IPS-15b (cell line): ENCODE data around the gene INCENP.

Source experiments
- H3K27me3 ChIP-seq: one replicate; pipeline ENCODE4 v1.6.1; 2013; ENCODE audit warnings: low read length; ENCODE audit not compliant: control insufficient read depth, insufficient read depth
- H3K36me3 ChIP-seq: one replicate; pipeline ENCODE4 v1.6.1; 2013; ENCODE audit warnings: low read length; ENCODE audit not compliant: control insufficient read depth, insufficient read depth
- H3K4me1 ChIP-seq: one replicate; pipeline ENCODE4 v1.6.1; 2013; ENCODE audit warnings: mild to moderate bottlenecking, low read length; ENCODE audit not compliant: control insufficient read depth, insufficient read depth
- H3K4me3 ChIP-seq: one replicate; pipeline ENCODE4 v1.5.1; 2013; ENCODE audit warnings: low read depth, low read length
- H3K9ac ChIP-seq: one replicate; pipeline ENCODE4 v1.6.1; 2013; ENCODE audit warnings: low read depth, mild to moderate bottlenecking, low read length
- H3K9me3 ChIP-seq: one replicate; pipeline ENCODE4 v1.6.1; 2013; ENCODE audit warnings: mild to moderate bottlenecking, low read length; ENCODE audit not compliant: control insufficient read depth, insufficient read depth

Gene INCENP

GRCh38 chr11:62157603-62158002 lies 33.8 kb downstream of the INCENP start:
- Histone ChIP-seq H3K4me3 (no peak overlapping the region), H3K4me1 (no peaks in the 10 kb centered on the region), H3K36me3 (no peaks in the 10 kb centered on the region), H3K9me3 (no peaks in the 10 kb centered on the region), H3K27me3 (no peaks in the 10 kb centered on the region), H3K9ac (no peak overlapping the region)

DNA sequence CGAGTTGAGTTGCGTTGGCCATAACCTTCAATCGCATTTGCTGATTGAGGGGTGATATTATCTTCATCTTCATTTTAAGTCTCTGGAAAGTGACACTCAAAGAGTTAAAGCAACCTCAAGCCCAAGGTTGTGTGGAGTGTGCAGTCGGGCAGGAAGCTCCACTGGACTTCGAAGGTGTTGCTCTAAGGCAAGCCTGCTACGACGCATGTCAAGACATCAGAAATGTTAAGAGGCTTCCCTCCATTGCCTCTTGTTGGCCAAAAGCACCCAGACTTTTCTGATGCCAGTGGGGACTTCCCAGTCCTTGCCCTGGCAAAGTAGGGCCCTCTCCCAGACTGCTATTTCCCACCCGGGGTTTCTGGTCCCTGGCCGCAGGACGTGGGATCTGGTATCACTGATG lies 42.6 kb downstream of the INCENP start:
- Histone ChIP-seq H3K27me3 (no peaks in the 10 kb centered on the region), H3K9ac (no peak overlapping the region), H3K4me3 (no peak overlapping the region), H3K36me3 (no peaks in the 10 kb centered on the region), H3K9me3 (no peaks in the 10 kb centered on the region), H3K4me1 (no peaks in the 10 kb centered on the region)

GRCh38 chr11:62169448-62169847 lies 45.6 kb downstream of the INCENP start:
- Histone ChIP-seq H3K9ac (no peak overlapping the region), H3K4me3 (no peak overlapping the region), H3K27me3 (no peaks in the 10 kb centered on the region)

DNA sequence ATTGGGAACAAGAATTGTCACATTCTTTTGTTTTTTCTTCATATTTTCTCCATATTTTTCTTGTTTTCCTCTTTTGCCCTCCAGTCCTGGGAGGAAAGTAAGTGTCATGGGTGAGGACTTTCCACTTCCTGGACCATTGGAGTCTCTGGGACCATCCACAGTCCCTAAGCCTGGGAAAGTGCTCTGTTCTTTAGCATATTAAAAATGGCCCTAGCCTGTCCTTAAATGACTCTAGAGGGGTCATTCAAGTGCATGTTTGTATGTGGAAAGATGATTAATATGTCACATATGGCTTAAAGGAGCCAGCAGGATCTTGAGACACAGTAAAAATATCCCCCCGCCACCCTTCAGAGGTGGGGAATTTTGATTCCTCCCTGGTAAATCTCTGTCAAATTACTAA lies 46.1 kb downstream of the INCENP start:
- H3K4me3 ChIP-seq, result no peak overlapping the region
- no peaks in the 10 kb centered on the region for H3K27me3 ChIP-seq
- no peak overlapping the region for H3K9ac ChIP-seq
- no peaks in the 10 kb centered on the region for H3K36me3 ChIP-seq
- no peaks in the 10 kb centered on the region for H3K4me1 ChIP-seq
- H3K9me3 ChIP-seq, result no peaks in the 10 kb centered on the region

More at GRCh38 chr11:62169448-62169847, 45.6 kb downstream of the INCENP start:
- Histone ChIP-seq H3K9me3 (no peaks in the 10 kb centered on the region), H3K4me1 (no peaks in the 10 kb centered on the region), H3K36me3 (no peaks in the 10 kb centered on the region)

DNA sequence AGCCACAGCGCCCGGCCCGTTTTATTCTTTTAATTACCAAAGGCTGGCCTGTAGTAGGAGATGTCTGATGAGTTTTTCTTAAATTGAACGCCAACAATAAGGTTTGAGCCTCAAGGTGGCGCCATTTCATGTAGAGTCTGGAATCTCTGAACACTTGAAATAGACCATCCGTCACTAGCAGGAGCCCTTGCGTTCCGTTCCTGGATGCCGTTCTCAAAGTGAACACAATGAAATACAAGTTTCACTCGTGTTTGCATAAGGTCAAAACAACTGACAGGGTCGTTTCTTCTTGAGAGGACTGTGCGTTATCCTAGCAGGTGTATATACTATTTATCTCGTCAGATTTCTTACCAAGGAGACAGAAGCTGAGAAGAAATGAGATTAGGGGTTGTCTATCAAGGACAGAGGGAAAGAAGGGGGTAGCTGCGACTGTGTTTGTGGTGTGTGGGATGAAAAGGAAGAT lies 47.5 kb downstream of the INCENP start:
- Histone ChIP-seq H3K27me3 (no peaks in the 10 kb centered on the region), H3K36me3 (no peaks in the 10 kb centered on the region), H3K4me3 (no peak overlapping the region), H3K4me1 (no peaks in the 10 kb centered on the region), H3K9ac (no peak overlapping the region), H3K9me3 (no peaks in the 10 kb centered on the region)

GRCh38 chr11:62172294-62172693 lies 48.5 kb downstream of the INCENP start:
- H3K4me1 ChIP-seq, result no peaks in the 10 kb centered on the region
- H3K27me3 ChIP-seq, result no peaks in the 10 kb centered on the region
- no peak overlapping the region for H3K4me3 ChIP-seq
- no peaks in the 10 kb centered on the region for H3K36me3 ChIP-seq
- no peaks in the 10 kb centered on the region for H3K9me3 ChIP-seq
- no peak overlapping the region for H3K9ac ChIP-seq

- Histone ChIP-seq H3K4me3 (no peak overlapping the region), H3K36me3 (no peaks in the 10 kb centered on the region), H3K4me1 (no peaks in the 10 kb centered on the region), H3K9ac (no peak overlapping the region), H3K27me3 (no peaks in the 10 kb centered on the region), H3K9me3 (no peaks in the 10 kb centered on the region)
Measured at GRCh38 chr11:62176766-62177165, 53.0 kb downstream of the INCENP start.

DNA sequence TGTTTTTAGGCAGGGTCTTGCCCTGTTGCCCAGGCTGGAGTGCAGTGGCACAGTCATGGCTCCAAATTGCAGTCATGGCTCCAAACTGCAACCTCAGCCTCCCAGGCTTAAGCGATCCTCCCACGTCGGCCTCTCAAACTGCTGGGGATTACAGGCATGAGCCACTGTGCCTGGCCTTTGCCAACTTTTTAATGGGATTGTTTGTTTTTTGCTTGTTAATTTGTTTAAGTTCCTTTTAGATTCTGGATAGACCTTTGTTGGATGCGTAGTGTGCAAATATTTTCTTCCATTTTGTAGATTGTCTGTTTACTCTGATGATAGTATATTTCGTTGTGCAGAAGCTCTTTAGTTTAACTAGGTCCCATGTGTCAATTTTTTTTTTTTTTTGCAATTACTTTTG lies 56.2 kb downstream of the INCENP start:
- Histone ChIP-seq H3K4me1 (no peaks in the 10 kb centered on the region), H3K4me3 (no peak overlapping the region), H3K9ac (no peak overlapping the region), H3K27me3 (no peaks in the 10 kb centered on the region), H3K9me3 (no peaks in the 10 kb centered on the region), H3K36me3 (no peaks in the 10 kb centered on the region)

DNA sequence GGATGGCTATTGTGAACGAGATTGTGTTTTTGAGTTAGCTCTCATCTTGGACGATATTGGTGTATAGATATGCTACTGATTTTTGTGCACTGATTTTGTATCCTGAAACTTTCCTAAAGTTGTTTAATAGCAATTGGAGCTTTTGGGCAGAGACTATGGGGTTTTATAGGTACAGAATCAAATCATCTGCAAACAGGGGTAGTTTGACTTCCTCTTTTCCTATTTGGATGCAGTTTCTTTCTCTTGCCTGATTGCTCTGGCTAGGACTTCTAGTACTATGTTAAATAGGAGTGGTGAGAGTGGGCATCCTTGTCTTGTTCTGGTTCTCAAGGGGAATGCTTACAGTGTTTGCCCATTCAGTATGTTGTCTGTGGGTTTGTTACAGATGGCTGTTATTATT lies 57.3 kb downstream of the INCENP start:
- H3K36me3 ChIP-seq, result no peaks in the 10 kb centered on the region
- H3K4me1 ChIP-seq, result no peaks in the 10 kb centered on the region
- no peaks in the 10 kb centered on the region for H3K9me3 ChIP-seq
- H3K9ac ChIP-seq, result no peak overlapping the region
- no peak overlapping the region for H3K4me3 ChIP-seq
- H3K27me3 ChIP-seq, result no peaks in the 10 kb centered on the region

- Histone ChIP-seq H3K4me1 (no peaks in the 10 kb centered on the region), H3K27me3 (no peaks in the 10 kb centered on the region), H3K4me3 (no peak overlapping the region), H3K9me3 (no peaks in the 10 kb centered on the region), H3K36me3 (no peaks in the 10 kb centered on the region), H3K9ac (no peak overlapping the region)
Measured at GRCh38 chr11:62182147-62182891, 58.5 kb downstream of the INCENP start.

DNA sequence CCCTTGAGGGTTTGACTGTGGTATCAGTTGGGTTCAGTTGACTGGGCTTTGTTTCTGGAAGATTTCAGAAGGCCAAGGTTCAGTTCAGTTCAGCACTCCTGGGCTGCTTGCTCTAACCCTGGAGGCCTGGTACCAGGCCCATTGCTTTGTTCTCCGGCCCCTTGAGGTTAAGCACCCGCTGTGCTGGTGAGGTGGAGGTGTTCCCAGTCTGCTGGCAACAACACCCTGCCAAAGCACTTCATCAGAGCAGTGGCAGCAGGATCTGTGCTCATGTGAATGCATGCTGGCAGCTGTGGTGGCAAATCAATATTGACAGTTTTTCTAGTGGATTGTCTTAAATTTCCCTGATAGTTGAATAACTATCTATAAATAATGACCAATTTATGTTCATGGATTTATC lies 62.4 kb downstream of the INCENP start:
- Histone ChIP-seq H3K4me1 (no peaks in the 10 kb centered on the region), H3K27me3 (no peaks in the 10 kb centered on the region), H3K9me3 (no peaks in the 10 kb centered on the region), H3K36me3 (no peaks in the 10 kb centered on the region), H3K9ac (no peak overlapping the region), H3K4me3 (no peak overlapping the region)

DNA sequence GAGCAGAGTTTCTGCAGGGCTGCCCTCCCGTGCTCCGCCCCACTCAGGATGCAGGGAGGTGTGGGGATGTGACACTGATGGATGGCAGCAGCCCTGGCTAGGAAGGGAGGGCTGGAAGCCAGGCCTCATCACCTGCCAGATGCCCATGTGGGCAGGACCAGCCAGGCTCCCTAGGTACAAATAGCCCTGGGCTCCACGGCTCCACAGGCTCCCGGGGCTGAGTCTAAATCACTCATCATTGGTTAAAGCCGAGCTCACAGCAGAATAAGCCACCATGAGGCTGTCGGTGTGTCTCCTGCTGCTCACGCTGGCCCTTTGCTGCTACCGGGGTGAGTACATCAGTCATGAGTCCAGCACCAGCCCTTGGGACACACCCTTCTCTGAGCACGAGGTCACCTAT lies 66.2 kb downstream of the INCENP start, which contains the start of gene SCGB1D1:
Gene SCGB1D1 (plus strand): TSS at position 206 of the 400 bp plus-strand sequence. CDS start 69 bp downstream, at position 275.
- Histone ChIP-seq H3K9ac (no peak within 1 kb of the TSS), H3K27me3 (no peaks in the 10 kb centered on the region), H3K36me3 (no peaks in the 10 kb centered on the region), H3K4me3 (no peak within 1 kb of the TSS), H3K4me1 (no peaks in the 10 kb centered on the region), H3K9me3 (no peaks in the 10 kb centered on the region)
